Naive B cell (primary cell): ENCODE data around the gene SAMD3. TPM values are rescaled to one million over a fixed set of nuclear protein-coding genes. Genes with fewer than 3 reads are reported as not detected.

Experiments
- ATAC-seq, 2 donors: fragments of 150-1000 bp; cut with Tn5 transposase; 2 replicates each; pipeline ENCODE4 v1.10.0; 2021; ENCODE audit warnings: low read depth in 2 of 2, mild to moderate bottlenecking in 2 of 2, moderate library complexity in 2 of 2
- DNase-seq: peaks from one replicate; pipeline ENCODE4 v3.0.0; 2022
- H3K27ac Mint-ChIP-seq, 6 donors: one replicate each; pipeline ENCODE4 v1.8.0; 2020 to 2022; ENCODE audit warnings: mild to moderate bottlenecking in 6 of 6, mixed read lengths in 6 of 6, moderate library complexity in 5 of 6, inconsistent platforms in 2 of 6
- H3K27me3 Mint-ChIP-seq, 3 donors: one replicate each; pipeline ENCODE4 v1.8.0; 2021 to 2022; ENCODE audit warnings: mixed read lengths in 3 of 3, mild to moderate bottlenecking in 1 of 3
- H3K36me3 Mint-ChIP-seq, 2 donors: one replicate each; pipeline ENCODE4 v1.8.0; 2020 to 2022; ENCODE audit warnings: mixed read lengths in 2 of 2, inconsistent platforms in 1 of 2, mild to moderate bottlenecking in 1 of 2
- H3K4me1 Mint-ChIP-seq, 3 donors: one replicate each; pipeline ENCODE4 v1.8.0; 2020 to 2022; ENCODE audit warnings: mixed read lengths in 3 of 3, inconsistent platforms in 1 of 3, mild to moderate bottlenecking in 1 of 3, moderate library complexity in 1 of 3
- H3K4me3 Mint-ChIP-seq, 8 donors: one replicate each; pipeline ENCODE4 v1.8.0; 2020 to 2022; ENCODE audit warnings: mild to moderate bottlenecking in 8 of 8, mixed read lengths in 8 of 8, moderate library complexity in 8 of 8, inconsistent platforms in 2 of 8
- H3K9me3 Mint-ChIP-seq, 7 donors: one replicate each; pipeline ENCODE4 v1.8.0; 2020 to 2022; ENCODE audit warnings: mixed read lengths in 7 of 7, mild to moderate bottlenecking in 5 of 7, inconsistent platforms in 2 of 7, moderate library complexity in 1 of 7
- polyA plus RNA-seq, 6 donors: library from polyadenylated mRNA; unstranded; fragments of 300-500 nt; fragmentation: Illumina TruSeq; gene quantifications; one replicate each; pipeline ENCODE4 v1.2.3, GENCODE V29; 2021; ENCODE audit warnings: low read depth in 6 of 6

SAMD3 gene
- polyA plus RNA-seq, 6 donors from 2014 or later, result 0.37 to 0.92 (median 0.71) TPM; not detected in 1

DNA sequence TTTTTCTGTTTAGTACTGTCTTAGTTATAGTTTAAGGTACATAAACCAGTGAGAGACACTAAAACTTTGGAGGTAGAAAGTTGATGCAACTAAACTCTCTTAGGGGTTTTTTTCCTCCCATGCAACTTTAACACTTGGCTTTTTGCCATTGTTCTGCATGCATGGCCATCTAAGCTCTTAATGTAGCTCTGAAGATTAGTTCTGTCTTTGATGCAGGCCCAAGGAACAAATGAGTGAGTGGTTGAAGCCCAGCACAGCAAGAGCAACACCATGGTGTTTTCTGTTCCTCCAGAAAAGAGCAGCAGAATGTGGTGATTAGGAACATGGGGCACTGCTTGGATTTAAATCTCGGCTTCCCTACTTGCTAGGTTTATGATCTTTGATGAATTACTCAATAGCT is 115.0 kb downstream of the SAMD3 start:
- Mint-ChIP-seq H3K36me3 (peaks cover 36 to 51% of the 10 kb centered on the region in 2 donors), H3K4me1 (peaks cover 44 to 61% (median 59%) of the 10 kb centered on the region in 3 donors), H3K27ac (peak overlapping the region in 4 of 6 donors; percentile 26 to 86 (median 69)), H3K9me3 (peaks cover 0 to 11% (median 5%) of the 10 kb centered on the region in 7 donors), H3K4me3 (peak overlapping the region in 6 of 8 donors; percentile 0 to 50 (median 16)), H3K27me3 (no peaks in the 10 kb centered on the region)
- DNase-seq (no peak), ATAC-seq (peak; percentile 28 to 30)

DNA sequence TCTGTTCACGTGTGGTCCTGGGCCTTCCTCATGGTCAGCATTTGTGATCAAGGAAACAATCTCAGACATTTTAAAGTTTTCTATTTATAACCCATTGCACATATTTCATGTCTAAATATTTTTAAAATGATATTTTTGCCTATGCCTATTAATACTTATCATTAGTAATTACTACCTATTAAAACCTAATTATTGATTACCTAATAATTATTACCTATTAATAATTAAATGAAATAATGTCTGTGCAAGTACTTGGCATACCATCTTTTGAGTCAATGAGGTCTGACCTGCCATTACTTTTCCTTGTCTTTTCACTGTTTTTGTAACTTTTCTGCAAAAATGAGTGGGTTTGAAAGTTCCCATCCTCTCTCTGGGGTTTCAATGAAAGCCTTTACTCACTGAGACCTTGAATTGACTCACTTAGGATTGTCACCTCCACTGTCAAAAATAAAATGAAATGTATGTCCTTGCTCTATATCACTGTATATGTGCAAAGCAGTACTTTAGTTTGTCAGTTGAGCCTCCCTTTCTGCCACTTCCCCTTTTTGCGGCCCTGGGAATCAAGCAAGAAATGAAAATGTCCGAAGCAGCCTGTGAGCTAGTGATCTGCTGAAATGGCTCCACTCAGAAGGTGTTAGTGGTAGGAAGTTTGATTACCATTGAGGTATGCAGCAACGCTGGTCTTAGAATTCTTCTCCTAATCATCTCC is 116.6 kb downstream of the SAMD3 start:
- peak overlapping the region in 7 of 8 donors; percentile 47 to 78 (median 65) for H3K4me3 Mint-ChIP-seq
- H3K27me3 Mint-ChIP-seq, result no peaks in the 10 kb centered on the region
- peak overlapping the region; percentile 26 to 93 (median 90) for H3K27ac Mint-ChIP-seq
- peaks cover 40 to 54% of the 10 kb centered on the region in 2 donors for H3K36me3 Mint-ChIP-seq
- DNase-seq (peak; percentile 48), ATAC-seq (peak; percentile 96 to 97)
- H3K9me3 Mint-ChIP-seq, result peaks cover 0 to 11% (median 5%) of the 10 kb centered on the region in 7 donors
- peaks cover 44 to 48% (median 45%) of the 10 kb centered on the region in 3 donors for H3K4me1 Mint-ChIP-seq

DNA sequence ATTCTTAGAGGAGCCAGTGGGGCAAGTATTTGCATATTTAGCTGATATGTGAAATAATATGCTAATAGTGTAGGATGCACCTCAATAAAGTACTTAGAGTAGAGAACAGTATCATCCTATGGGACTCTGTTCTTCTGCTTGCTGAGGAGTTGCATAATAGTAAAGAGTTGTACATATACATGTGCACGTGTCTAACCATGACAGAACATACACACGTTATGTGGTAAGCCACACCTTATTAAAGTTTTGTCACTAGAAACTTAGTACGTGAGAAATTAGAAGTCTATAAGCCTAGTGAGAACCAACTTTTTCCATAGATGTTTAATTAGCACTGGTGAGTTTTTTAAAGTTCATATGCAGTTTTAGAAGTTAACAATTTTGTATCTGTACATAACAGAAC is 123.6 kb downstream of the SAMD3 start:
- H3K9me3 Mint-ChIP-seq, result no peaks in the 10 kb centered on the region
- no peaks in the 10 kb centered on the region for H3K27me3 Mint-ChIP-seq
- no peak overlapping the region for H3K27ac Mint-ChIP-seq
- ATAC-seq (no peak), DNase-seq (no peak)
- peaks cover 11 to 16% (median 15%) of the 10 kb centered on the region in 3 donors for H3K4me1 Mint-ChIP-seq
- H3K4me3 Mint-ChIP-seq, result no peak overlapping the region
- H3K36me3 Mint-ChIP-seq, result peaks cover 55 to 56% of the 10 kb centered on the region in 2 donors

DNA sequence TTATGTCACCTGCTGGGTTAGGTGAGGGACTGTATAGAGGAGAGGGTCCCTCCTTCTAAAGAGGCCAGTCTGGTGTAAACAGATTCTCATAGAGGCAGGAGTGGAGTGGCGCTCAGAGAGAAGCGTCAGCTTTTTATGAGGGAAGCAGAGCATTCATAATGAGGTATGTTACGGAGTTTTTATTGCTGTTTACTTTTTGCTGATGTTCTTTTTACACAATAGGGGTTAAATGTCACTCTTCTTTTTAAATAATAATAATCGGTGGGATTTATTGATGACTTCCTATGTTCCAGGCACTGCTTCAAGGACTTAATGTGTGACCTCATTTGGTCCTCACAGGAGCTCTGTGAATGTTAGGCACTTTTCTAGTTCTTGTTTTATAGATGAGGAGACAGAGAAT is 124.4 kb downstream of the SAMD3 start:
- H3K27me3 Mint-ChIP-seq, result no peaks in the 10 kb centered on the region
- H3K4me1 Mint-ChIP-seq, result peaks cover 11 to 16% (median 15%) of the 10 kb centered on the region in 3 donors
- DNase-seq (no peak), ATAC-seq (no peak)
- H3K36me3 Mint-ChIP-seq, result peaks cover 59 to 64% of the 10 kb centered on the region in 2 donors
- H3K4me3 Mint-ChIP-seq, result no peak overlapping the region
- H3K9me3 Mint-ChIP-seq, result no peaks in the 10 kb centered on the region
- peak overlapping the region in 1 of 6 donors; percentile 84 for H3K27ac Mint-ChIP-seq

Other genes starting within 250 kb of the SAMD3 start
- 10 to 100 TPM; 11.0 to 21.8 (median 16.6) TPM for gene L3MBTL3, start 204.4 kb downstream of the SAMD3 start, polyA plus RNA-seq
- gene TMEM200A, start 143.1 kb upstream of the SAMD3 start, polyA plus RNA-seq, result under 1 TPM in 1 of 6 donors, not detected in 5; 0.09 TPM